Natural killer cell (primary cell): ENCODE measurements around the gene BAHCC1. TPM values are rescaled to one million over a fixed set of nuclear protein-coding genes. Genes with fewer than 3 reads are reported as not detected.

ENCODE experiments used
- ATAC-seq, 3 donors: fragments of 150-1000 bp in 2 of 3; fragments of 200-7000 bp in 1 of 3; cut with Tn5 transposase; 1 replicate in 1 of 3; 2 replicates in 2 of 3; pipeline ENCODE4 v1.10.0; 2021; ENCODE audit warnings: mild to moderate bottlenecking in 2 of 3, moderate library complexity in 2 of 3
- DNase-seq, 2 donors: peaks; one replicate each; pipeline versions ENCODE4 v3.0.0 to v3.0.0-alpha.2; 2013 to 2021; ENCODE audit warnings: mixed read lengths in 1 of 2
- H3K27ac ChIP-seq: one replicate; pipeline ENCODE4 v1.5.1; 2013; ENCODE audit warnings: mild to moderate bottlenecking, low read length
- H3K27me3 ChIP-seq: one replicate; pipeline ENCODE4 v1.6.1; 2013; ENCODE audit warnings: low read length; ENCODE audit not compliant: control insufficient read depth, insufficient read depth
- H3K36me3 ChIP-seq: one replicate; pipeline ENCODE4 v1.6.1; 2013; ENCODE audit warnings: low read length; ENCODE audit not compliant: control insufficient read depth, insufficient read depth
- H3K4me1 ChIP-seq: one replicate; pipeline ENCODE4 v1.6.1; 2013; ENCODE audit warnings: low read length; ENCODE audit not compliant: control insufficient read depth, insufficient read depth
- H3K4me3 ChIP-seq: one replicate; pipeline ENCODE4 v1.5.1; 2013; ENCODE audit warnings: low read length
- H3K9me3 ChIP-seq: one replicate; pipeline ENCODE4 v1.6.1; 2013; ENCODE audit warnings: low read length; ENCODE audit not compliant: control insufficient read depth, insufficient read depth
- H3K27ac Mint-ChIP-seq, 2 donors: one replicate each; pipeline ENCODE4 v1.8.0; 2022; ENCODE audit warnings: mild to moderate bottlenecking in 2 of 2, mixed read lengths in 2 of 2, moderate library complexity in 1 of 2
- H3K27me3 Mint-ChIP-seq, 2 donors: one replicate each; pipeline ENCODE4 v1.8.0; 2022; ENCODE audit warnings: low read depth in 2 of 2, mixed read lengths in 2 of 2
- H3K36me3 Mint-ChIP-seq: one replicate; pipeline ENCODE4 v1.8.0; 2022; ENCODE audit warnings: mixed read lengths
- H3K4me1 Mint-ChIP-seq, 2 donors: one replicate each; pipeline ENCODE4 v1.8.0; 2022; ENCODE audit warnings: mixed read lengths in 2 of 2
- H3K4me3 Mint-ChIP-seq: one replicate; pipeline ENCODE4 v1.8.0; 2022; ENCODE audit warnings: mild to moderate bottlenecking, moderate library complexity, mixed read lengths
- H3K9me3 Mint-ChIP-seq, 2 donors: one replicate each; pipeline ENCODE4 v1.8.0; 2022; ENCODE audit warnings: mixed read lengths in 2 of 2
- CTCF ChIP-seq: fragments of 200-600 bp; IDR thresholded peaks from one replicate; pipeline ENCODE4 v1.8.0; 2022; ENCODE audit warnings: antibody characterized with exemption
- WGBS: methylation state at CpG from one replicate; pipeline ENCODE4 v1.1.7; 2013; ENCODE audit warnings: missing lambda C conversion rate; ENCODE audit not compliant: insufficient coverage; 5-methylcytosine and 5-hydroxymethylcytosine counted together
- intact Hi-C: fragments of 100-400 bp; cut with micrococcal nuclease; formaldehyde crosslinking; loops from one replicate; pipeline ENCODE4 v1.14.2; 2022
- total RNA-seq, 4 donors: library from RNA; stranded (reverse); fragments of 120-200 nt in 1 of 4; gene quantifications; one replicate each; pipeline versions ENCODE4 v1.2.3 to v1.2.4, GENCODE V29; 2013 to 2022

The BAHCC1 gene
- total RNA-seq, 3 donors from 2014 or later (not counting 1 experiment from before 2014, with no cell fraction given) = 2.9 to 17.3 (median 5.7) TPM

- TF ChIP-seq CTCF = no peak
- Mint-ChIP-seq H3K27ac (no peak overlapping the region), H3K4me1 (peaks cover 12% of the 10 kb centered on the region in 2 donors), H3K9me3 (no peaks in the 10 kb centered on the region), H3K27me3 (peaks cover 22% of the 10 kb centered on the region in 2 donors), H3K36me3 (no peaks in the 10 kb centered on the region), H3K4me3 (no peak overlapping the region)
- intact Hi-C loops = no loop called here
- no peak overlapping the region for H3K4me3 ChIP-seq
- H3K9me3 ChIP-seq = no peaks in the 10 kb centered on the region
- no peak overlapping the region for H3K27ac ChIP-seq
- no peaks in the 10 kb centered on the region for H3K36me3 ChIP-seq
- DNase-seq (no peak), ATAC-seq (no peak)
- H3K27me3 ChIP-seq = peaks cover 22% of the 10 kb centered on the region
- peaks cover 20% of the 10 kb centered on the region for H3K4me1 ChIP-seq
- 94% methylated on average over 20 of the region's 20 CpGs for WGBS
Measured at GRCh38 chr17:81478119-81478518, 82.9 kb downstream of the BAHCC1 start.

- Histone ChIP-seq H3K27ac (no peak overlapping the region), H3K4me1 (peaks cover 32% of the 10 kb centered on the region), H3K36me3 (no peaks in the 10 kb centered on the region), H3K4me3 (no peak overlapping the region), H3K27me3 (peaks cover 24% of the 10 kb centered on the region), H3K9me3 (no peaks in the 10 kb centered on the region)
- TF ChIP-seq CTCF = no peak
- no peak for ATAC-seq
- WGBS = 88% methylated on average over 20 of the region's 20 CpGs
- no peak overlapping the region for H3K27ac Mint-ChIP-seq
- peaks cover 12 to 19% of the 10 kb centered on the region in 2 donors for H3K4me1 Mint-ChIP-seq
- H3K27me3 Mint-ChIP-seq = peaks cover 22% of the 10 kb centered on the region in 2 donors
- H3K36me3 Mint-ChIP-seq = no peaks in the 10 kb centered on the region
- peak overlapping the region; percentile 40 for H3K4me3 Mint-ChIP-seq
- intact Hi-C loops = loop anchor here (5.0 kb wide), 1 partner anchor 337 kb away; no protein-coding TSS in a partner anchor
- no peaks in the 10 kb centered on the region for H3K9me3 Mint-ChIP-seq
- no peak for DNase-seq
Measured at GRCh38 chr17:81479175-81480071, 84.2 kb downstream of the BAHCC1 start.

- TF ChIP-seq CTCF = no peak
- DNase-seq (no peak), ATAC-seq (no peak)
- Histone ChIP-seq H3K27me3 (peaks cover 24% of the 10 kb centered on the region), H3K4me1 (peaks cover 37% of the 10 kb centered on the region), H3K36me3 (no peaks in the 10 kb centered on the region), H3K27ac (no peak overlapping the region), H3K4me3 (no peak overlapping the region), H3K9me3 (no peaks in the 10 kb centered on the region)
- no peak overlapping the region for H3K27ac Mint-ChIP-seq
- H3K4me1 Mint-ChIP-seq = peaks cover 12 to 19% of the 10 kb centered on the region in 2 donors
- peak overlapping the region; percentile 25 for H3K4me3 Mint-ChIP-seq
- 81% methylated on average over 21 of the region's 21 CpGs for WGBS
- intact Hi-C loops = loop anchor here (5.0 kb wide), 1 partner anchor 338 kb away; no protein-coding TSS in a partner anchor
- peaks cover 22% of the 10 kb centered on the region in 2 donors for H3K27me3 Mint-ChIP-seq
- H3K36me3 Mint-ChIP-seq = no peaks in the 10 kb centered on the region
- no peaks in the 10 kb centered on the region for H3K9me3 Mint-ChIP-seq
Measured at GRCh38 chr17:81480140-81481072, 85.1 kb downstream of the BAHCC1 start.
